Measurements from ENCODE around the gene ODF4.
"Not testable (repeated sequence)": the region's sequence is repeated elsewhere in the genome, so short reads cannot be mapped to it uniquely, and the experiment has no call there.

DNA sequence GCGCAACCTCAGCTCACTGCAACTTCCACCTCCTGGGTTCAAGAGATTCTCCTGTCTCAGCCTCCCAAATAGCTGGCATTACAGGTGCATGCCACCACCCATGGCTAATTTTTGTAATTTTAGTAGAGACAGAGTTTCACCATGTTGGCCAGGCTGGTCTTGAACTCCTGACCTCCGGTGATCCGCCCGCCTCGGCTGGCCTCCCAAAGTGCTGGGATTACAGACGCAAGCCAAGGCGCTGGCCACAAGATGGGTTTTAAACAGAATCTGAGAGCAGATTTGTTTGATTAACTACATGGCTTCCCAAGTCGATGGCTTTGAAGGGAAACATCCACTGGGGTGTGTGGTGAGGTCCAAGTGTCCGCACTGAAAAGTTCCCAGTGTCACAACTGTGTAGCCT is 54.9 kb downstream of the ODF4 start:
- TF ChIP-seq, protein P1, sequence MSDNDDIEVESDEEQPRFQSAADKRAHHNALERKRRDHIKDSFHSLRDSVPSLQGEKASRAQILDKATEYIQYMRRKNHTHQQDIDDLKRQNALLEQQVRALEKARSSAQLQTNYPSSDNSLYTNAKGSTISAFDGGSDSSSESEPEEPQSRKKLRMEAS (IDR thresholded peaks at IDR 0.05; ENCODE audit: low read depth) = not testable (repeated sequence)
- not testable (repeated sequence) for TF ChIP-seq EP300 (IDR thresholded peaks at IDR 0.05; ENCODE audit: borderline replicate concordance in 1 of 2, low read depth in 1 of 2, low read length in 1 of 2); RXRA (IDR thresholded peaks at IDR 0.05; ENCODE audit: borderline replicate concordance, low read depth); TAF1 (IDR thresholded peaks at IDR 0.05; ENCODE audit: borderline replicate concordance, low read depth, low read length); SMC3 (IDR thresholded peaks at IDR 0.05; ENCODE audit: low read depth, low read length); RFX5 (IDR thresholded peaks at IDR 0.05; ENCODE audit: low read length)
- TF ChIP-seq, protein P2, sequence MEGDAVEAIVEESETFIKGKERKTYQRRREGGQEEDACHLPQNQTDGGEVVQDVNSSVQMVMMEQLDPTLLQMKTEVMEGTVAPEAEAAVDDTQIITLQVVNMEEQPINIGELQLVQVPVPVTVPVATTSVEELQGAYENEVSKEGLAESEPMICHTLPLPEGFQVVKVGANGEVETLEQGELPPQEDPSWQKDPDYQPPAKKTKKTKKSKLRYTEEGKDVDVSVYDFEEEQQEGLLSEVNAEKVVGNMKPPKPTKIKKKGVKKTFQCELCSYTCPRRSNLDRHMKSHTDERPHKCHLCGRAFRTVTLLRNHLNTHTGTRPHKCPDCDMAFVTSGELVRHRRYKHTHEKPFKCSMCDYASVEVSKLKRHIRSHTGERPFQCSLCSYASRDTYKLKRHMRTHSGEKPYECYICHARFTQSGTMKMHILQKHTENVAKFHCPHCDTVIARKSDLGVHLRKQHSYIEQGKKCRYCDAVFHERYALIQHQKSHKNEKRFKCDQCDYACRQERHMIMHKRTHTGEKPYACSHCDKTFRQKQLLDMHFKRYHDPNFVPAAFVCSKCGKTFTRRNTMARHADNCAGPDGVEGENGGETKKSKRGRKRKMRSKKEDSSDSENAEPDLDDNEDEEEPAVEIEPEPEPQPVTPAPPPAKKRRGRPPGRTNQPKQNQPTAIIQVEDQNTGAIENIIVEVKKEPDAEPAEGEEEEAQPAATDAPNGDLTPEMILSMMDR (IDR thresholded peaks at IDR 0.05) = not testable (repeated sequence)
